Measurements from ENCODE around the gene PARP16.

The PARP16 gene

DNA sequence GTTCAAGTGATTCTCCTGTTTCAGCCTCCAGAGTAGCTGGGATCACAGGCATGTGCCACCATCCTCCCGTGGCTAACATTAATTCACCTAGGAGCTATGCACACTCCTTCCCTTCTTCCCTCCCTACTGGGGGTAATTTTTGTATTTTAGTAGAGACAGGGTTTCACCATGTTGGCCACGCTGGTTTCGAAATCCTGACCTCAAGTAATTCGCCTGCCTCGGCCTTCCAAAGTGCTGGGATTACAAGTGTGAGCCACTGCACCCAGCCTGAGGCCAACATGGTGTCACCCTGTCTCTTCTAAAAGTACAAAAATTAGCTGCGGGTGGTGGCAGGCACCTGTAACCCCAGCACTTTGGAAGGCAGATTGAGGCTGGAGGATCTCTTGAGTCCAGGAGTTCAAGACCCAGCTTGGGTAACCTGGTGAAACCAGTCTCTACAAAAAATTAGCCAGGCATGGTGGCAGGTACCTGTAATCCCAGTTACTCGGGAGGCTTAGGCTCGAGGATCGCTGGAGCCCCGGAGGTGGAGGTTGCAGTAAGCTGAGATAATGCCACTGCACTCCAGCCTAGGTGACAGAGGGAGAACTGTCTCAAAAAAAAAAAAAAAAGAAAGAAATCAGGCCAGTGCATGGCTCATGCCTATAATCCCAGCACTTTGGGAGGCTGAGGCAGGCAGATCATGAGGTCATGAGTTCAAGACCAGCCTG lies 23.9 kb upstream of the PARP16 start:
- no peak for DNase-seq

DNA sequence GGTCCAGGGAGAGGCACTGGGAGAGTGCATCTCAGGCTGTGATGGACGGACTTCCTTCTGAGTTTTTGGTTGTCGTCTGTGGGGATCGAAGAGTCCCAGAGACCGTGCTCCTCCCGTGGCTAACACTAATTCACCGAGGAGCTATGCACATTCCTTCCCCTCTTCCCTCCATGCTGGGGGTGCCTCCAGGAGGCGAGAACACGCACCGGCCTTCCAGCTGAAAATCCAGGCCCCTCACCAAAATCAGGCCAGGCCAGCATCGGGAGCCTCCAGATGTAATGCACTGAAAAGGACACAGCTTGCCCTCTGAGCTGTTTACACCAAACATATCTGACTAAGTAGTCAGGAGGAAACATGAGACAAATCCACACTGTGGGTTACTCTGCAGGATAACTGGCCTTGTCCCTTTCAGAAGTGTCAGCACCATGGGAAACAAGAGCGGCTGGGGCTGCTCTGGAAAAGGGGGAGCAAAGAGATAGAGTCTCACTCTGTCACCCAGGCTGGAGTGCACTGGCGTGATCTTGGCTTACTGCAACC lies 23.3 kb upstream of the PARP16 start:
- no peak for DNase-seq

DNA sequence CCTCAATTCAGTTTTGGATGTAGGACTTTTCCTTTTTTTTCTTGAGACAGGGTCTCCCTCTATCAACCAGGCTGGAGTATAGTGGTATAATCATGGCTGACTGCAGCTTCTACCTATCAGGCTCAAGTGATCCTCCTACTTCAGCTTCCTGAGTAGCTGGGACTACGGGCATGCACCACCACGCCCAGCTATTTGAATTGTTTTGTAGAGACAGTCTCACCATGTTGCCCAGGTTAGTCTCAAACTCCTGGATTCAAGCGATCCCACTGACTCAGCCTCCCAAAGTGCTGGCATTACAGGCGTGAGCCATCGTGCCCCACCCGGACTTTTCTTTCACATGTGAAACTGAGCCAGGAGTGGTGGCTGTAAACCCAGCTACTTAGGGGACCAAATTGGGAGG lies 21.3 kb upstream of the PARP16 start:
- no peak for DNase-seq

- DNase-seq, result no peak
These were observed 19.9 kb upstream of the PARP16 start for GRCh38 chr15:65306551-65306950.

GRCh38 chr15:65305776-65306175 lies 19.1 kb upstream of the PARP16 start:
- no peak for DNase-seq

DNA sequence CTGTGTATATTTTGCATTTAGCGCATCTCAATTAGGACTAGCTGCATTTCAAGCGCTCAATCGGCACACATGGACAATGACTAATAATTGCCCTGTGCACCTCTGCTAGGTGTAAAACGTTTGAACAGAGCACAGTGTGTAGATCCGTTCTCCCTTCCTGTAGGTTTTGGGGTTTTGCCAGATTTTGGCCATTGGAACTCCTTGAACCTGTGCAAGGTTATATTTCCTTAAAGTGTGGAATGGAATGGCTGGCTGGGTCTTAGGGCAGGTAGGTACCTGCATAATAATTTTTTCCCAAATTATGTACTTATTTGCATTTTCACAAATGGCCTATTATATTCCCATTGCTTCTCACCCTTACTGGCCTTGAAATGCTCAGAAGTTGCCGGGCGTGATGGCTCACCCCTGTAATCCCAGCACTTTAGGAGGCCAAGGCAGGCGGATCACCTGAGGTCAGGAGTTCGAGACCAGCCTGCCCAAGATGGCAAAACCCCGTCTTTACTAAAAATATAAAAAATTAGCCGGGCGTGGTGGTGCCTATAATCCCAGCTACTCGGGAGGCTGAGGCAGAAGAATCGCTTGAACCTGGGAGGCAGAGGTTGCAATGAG lies 18.6 kb upstream of the PARP16 start:
- DNase-seq, result no peak

- DNase-seq, result peak; percentile 98
These were observed 17.9 kb upstream of the PARP16 start, which contains the start of gene RNU5B-1 for GRCh38 chr15:65304381-65305149. Gene RNU5B-1, plus strand, starts transcription at chr15:65304677.

DNA sequence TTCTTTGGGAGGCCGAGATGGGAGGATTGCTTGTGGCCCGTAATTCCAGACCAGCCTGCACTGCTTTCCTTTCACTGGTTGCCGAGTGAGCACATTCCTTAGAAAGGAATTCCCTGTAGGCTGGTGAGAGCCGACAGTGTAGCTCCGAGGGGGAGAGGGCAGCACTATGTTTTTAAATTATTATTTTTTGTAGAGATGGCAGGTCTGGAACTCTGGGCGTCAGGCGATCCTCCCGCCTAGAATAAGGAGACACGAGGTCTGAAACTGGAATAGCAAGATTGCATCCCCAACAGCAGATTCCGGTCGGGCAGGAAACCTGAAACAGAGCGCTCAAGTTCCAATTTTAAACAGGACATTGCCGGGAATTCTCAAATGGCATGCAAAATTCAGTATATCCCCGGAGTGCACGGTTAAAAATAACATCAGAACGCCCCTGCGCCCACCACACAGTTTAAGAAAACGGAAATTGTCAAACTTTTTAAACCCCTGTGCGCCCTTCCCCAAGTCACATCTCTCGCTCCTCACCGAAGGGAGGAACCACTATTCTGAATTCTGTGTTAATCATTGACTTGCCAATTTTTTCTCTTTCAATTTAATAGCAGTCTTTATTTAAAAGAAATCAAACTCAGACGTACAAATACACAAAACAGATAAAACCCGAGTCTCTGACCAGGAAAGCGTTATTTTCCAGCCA lies 17.2 kb upstream of the PARP16 start:
- DNase-seq, result peak; percentile 71

GRCh38 chr15:65302061-65302460 lies 15.4 kb upstream of the PARP16 start:
- no peak for DNase-seq

GRCh38 chr15:65300924-65301441 lies 14.3 kb upstream of the PARP16 start:
- no peak for DNase-seq

- no peak for DNase-seq
These were observed 12.0 kb upstream of the PARP16 start for GRCh38 chr15:65298731-65299130.

- DNase-seq, result no peak
These were observed 6.3 kb upstream of the PARP16 start for GRCh38 chr15:65292938-65293518.

GRCh38 chr15:65290228-65290627 lies 3.5 kb upstream of the PARP16 start:
- no peak for DNase-seq

DNA sequence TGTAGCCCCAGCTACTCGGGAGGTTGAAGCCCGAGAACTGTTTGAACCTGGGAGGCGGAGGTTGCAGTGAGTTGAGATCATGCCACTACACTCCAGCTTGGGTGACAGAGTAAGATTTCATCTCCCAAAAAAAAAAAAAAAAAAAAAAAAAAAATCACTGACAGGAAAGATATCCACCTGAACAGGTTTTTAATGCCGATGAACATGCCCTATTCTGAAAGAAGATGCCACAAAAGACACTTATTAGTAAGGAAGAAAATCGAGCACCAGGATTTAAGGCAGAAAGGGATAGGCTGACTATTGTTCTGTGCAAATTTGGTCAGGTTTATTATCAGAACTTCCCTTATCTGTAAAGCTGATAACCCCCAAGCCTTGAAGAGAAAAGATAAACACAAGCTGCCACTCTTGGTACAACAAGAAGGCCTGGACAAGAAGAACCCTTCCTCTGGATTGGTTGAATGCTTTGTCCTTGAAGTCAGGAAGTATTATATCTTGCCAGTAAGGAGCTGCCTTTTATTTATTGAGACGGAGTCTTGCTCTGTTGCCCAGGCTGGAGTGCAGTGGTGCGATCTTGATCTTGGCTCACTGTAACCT lies 2.7 kb upstream of the PARP16 start:
- no peak for DNase-seq

GRCh38 chr15:65287520-65287855 lies 805 bp upstream of the PARP16 start:
- DNase-seq, result no peak

GRCh38 chr15:65286069-65286703 lies 497 bp downstream of the PARP16 start:
- no peak for DNase-seq

DNA sequence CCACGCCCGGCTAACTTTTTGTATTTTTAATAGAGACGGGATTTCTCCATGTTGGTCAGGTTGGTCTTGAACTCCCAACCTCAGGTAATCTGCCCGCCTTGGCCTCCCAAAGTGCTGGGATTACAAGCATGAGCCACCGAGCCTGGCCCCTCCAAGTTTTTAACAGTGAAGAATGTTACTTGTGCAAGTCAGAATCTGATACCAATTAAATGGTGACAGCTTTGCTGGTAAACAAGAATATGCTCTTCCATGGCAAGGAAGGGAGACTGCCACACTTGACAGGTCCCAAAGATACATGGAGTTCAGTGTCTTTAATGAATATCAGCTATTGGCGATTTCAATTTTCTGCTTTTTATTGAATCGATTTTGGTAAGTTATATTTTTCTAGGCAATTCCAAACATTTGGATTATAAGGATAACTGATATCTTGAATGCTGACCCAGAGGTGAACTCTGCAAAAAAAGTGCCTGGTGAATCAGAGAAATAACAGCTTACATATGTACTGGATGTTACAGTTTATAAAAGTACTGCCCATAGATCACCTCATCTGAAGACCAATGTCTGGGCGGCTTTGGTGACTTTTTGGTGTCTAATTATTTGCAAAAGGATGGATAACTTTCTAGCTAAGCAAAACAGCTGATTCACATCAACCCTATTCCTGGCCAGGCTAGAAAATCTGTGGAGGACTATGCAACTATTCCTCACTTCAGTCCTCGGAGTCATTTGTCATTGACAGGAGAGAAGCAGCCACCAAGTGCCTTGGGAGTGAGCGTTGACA lies 1.2 kb downstream of the PARP16 start:
- no peak for DNase-seq

- DNase-seq, result no peak
These were observed 8.2 kb downstream of the PARP16 start for GRCh38 chr15:65278480-65278879.

DNA sequence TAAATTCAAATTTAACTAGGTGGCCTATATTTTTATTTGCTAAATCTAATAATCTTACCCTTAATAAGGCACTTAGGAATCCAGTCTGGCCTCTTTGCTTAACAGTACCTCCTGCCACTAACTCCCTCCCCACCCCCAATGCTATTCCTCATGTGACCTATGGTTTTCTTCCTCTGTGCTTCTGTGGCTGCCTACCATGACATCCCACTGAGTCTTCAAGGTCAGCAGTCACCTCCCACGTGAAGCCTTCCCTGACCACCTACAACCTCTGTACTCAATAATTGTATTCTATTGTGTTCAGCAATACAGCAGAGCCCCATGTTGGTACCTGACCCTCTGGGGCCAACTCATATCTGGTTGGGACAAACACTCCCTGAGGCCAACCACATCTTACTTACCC lies 9.7 kb downstream of the PARP16 start:
- no peak for DNase-seq

- DNase-seq, result no peak
These were observed 11.0 kb downstream of the PARP16 start for GRCh38 chr15:65275728-65276126.
